ELR (cell line): Measurements from ENCODE around the gene BFAR.
A peak's percentile ranks its signal among the peaks of the same experiment; 100 is the strongest.
"Not testable (repeated sequence)": the region's sequence is repeated elsewhere in the genome, so short reads cannot be mapped to it uniquely, and the experiment has no call there.

Experiments used
- DNase-seq: peaks from one replicate; pipeline ENCODE4 v3.0.0-alpha.2; 2015; ENCODE audit warnings: low read depth

BFAR gene, protein sequence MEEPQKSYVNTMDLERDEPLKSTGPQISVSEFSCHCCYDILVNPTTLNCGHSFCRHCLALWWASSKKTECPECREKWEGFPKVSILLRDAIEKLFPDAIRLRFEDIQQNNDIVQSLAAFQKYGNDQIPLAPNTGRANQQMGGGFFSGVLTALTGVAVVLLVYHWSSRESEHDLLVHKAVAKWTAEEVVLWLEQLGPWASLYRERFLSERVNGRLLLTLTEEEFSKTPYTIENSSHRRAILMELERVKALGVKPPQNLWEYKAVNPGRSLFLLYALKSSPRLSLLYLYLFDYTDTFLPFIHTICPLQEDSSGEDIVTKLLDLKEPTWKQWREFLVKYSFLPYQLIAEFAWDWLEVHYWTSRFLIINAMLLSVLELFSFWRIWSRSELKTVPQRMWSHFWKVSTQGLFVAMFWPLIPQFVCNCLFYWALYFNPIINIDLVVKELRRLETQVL

DNA sequence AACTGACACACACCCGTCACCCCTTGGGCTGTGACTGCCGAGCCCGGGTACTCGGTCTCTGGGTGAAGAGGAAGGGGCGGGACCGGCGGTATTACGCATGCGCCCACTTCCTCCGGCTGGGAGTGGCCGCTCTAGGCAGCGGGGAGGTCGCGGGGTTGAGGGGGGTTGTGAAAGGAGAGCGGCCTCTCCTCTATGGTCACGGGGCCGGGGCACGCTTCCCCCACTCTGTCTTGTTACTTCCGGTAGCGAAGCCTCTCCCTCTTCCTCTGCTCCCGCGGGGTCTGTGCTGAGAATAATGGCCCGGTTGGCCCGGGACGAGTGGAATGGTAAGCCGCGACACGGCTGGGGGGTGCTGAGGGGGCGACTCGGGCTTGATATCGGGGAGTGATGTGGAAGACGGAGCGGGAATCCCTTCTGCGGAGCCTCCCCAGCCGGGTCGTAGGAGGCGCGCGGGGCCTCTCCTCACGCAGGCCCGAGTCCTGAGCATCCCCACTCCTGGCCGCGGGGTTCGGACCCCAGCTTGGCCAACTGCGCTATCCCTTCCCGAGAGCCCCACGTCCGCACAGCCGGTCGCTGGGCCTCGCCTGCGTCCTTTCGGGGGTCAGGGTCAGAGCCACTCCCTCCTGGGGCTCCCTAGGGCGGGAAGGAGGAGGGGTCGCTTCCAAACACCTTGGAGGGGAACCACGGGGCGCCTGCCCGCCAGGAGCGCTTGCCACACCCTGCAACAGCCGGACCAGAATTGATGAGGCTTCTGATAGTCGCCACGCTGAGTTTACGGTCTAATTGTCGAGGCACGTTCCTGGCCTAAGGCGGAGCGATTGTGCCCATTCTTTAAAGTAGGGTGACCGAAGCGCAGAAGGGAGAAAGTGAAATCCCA, at the start of gene BFAR:
Gene BFAR (plus strand): TSS at position 259 of the 877 bp plus-strand sequence. CDS start 11,396 bp downstream, outside the sequence.
- DNase-seq: peak; percentile 95

DNA sequence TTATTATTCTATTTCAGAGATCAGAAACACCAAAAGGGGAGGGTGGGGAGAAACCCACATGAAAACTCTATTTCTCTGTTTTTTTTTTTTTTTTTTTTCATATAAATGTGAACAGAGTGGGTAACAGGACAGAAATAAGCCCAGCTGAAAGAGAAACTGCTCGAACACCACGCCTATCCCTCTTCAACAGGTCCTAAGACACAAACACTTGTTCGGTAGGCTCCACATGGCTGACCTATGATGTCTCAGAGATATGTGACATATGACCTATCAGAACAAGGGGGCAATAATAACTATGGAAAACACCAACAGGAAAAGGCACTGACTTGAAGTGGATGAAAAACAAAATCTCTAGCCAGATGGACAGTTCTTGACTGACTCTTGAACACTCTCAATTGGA, 47.5 kb upstream of the BFAR start:
- DNase-seq: no peak

- no peak for DNase-seq
Measured at GRCh38 chr16:14586637-14587305, 46.0 kb upstream of the BFAR start.

- DNase-seq: peak; percentile 54
Measured at GRCh38 chr16:14600164-14600563, 32.6 kb upstream of the BFAR start.

- no peak for DNase-seq
Measured at GRCh38 chr16:14602443-14602963, 30.2 kb upstream of the BFAR start.

GRCh38 chr16:14606102-14606501, 26.6 kb upstream of the BFAR start:
- no peak for DNase-seq

DNA sequence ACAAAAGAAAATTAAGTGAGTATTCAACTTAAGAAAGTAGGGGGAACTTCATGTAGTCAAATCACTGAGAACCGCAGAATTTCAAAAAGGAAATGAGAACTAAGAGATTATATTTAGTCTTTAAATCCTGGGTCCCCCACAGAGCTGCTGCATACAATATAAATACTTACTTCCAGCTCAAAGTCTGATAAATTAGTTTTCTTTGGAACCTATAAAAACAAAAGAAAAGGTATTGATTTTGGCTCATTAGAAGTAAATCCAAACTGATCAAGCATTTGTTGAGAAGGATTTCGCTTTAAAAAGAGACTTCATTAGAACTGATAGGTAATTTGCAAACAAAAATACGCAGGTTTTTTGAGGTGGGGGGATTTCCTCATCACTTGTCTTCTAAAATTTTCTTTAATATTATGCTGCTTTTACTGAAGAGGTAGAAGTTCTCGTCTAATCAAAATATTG, 24.6 kb upstream of the BFAR start:
- no peak for DNase-seq

DNA sequence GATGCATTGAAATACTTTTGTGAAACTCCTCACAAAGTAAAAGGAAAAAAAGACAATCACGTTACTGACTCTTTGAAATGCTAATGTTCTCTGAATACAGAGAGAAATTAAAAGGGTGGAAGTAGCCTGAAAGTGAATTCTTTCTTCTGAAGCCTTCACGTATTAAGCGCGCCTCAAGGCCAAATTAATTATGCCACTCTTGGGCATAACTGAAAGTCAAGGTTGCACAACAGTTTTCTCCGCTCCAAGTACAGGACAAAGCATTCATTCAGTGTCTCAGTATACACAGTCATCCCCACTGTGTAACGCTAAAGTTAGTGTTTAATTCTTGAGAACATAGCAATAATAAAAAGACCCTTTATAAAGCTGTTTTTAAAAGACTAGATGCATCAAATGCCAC, 24.1 kb upstream of the BFAR start:
- DNase-seq: no peak

GRCh38 chr16:14609716-14610115, 23.0 kb upstream of the BFAR start:
- no peak for DNase-seq

GRCh38 chr16:14611660-14612059, 21.1 kb upstream of the BFAR start:
- DNase-seq: no peak

GRCh38 chr16:14613991-14614390, 18.8 kb upstream of the BFAR start:
- DNase-seq: no peak

GRCh38 chr16:14616280-14616679, 16.5 kb upstream of the BFAR start:
- no peak for DNase-seq

GRCh38 chr16:14618566-14618965, 14.2 kb upstream of the BFAR start:
- no peak for DNase-seq

GRCh38 chr16:14627078-14627477, 5.7 kb upstream of the BFAR start:
- no peak for DNase-seq

DNA sequence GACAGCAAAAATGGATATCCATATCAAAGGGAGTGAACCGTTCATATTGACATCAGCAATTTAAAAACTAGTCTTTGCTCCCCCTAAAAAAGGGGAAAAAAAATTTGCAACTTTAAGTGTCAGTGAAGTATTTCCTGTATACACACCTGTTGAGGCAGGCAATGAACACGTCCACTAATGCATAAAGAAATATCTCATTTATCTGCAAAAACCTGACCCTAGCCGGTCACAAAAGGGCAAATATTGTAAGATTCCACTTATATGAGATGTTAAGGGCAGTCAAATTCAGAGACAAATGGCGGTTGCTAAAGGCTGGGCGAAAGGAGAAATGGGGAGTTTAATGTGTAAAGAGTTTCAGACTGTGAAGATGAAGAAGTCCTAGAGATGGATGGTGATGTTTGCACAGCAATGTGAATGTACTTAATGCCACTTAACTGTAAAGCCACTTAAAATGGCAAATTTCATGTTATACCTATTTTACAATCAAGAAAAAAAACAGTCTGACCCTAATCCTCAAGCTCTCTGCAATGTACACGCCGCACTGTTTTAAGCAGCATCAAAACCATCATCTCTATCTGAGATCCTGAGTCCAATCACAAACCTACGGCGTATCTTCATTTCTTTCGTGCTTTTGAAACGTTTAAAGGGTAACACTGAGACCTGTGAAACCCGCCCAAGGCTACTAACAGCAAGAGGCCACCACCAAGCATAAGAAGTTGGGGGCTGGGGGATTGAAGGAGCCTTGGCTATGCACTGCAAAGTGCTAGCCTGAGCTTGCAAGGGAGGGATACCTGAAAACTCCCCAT, 3.7 kb upstream of the BFAR start:
- DNase-seq: peak; percentile 21

- DNase-seq: peak; percentile 28
Measured at GRCh38 chr16:14629612-14629918, 3.2 kb upstream of the BFAR start.

- DNase-seq: peak; percentile 97
Measured at GRCh38 chr16:14629919-14630619, 2.7 kb upstream of the BFAR start, which contains the start of gene PARN. Gene PARN (minus strand): TSS chr16:14630260. CDS start chr16:14630125, 135 bp downstream.

- not testable (repeated sequence) for DNase-seq
Measured at GRCh38 chr16:14630620-14631330, 2.0 kb upstream of the BFAR start.

DNA sequence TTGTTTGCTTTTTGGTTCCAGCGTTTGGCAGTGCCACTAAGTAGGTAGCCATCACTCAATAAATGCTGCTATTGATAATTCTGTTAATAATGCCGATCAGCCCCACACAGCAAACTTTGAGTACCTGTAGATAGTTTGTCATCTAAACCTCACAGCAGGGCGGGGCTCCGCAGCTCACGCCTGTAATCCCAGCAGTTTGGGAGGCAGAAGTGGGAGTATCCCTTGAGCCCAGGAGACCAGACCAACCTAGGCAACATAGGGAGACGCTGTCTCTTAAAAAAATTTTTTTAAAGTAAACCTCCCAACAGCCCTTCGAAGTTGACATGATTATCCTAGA, 1.6 kb downstream of the BFAR start:
- no peak for DNase-seq
